GM21786 (cell line): ENCODE measurements around the gene WDR36.

Source experiments
- ATAC-seq: cut with Tn5 transposase; IDR thresholded peaks from one replicate; pipeline ENCODE4 v1.9.1; 2021; ENCODE audit not compliant: unreplicated experiment

WDR36 gene

GRCh38 chr5:111099058-111099778 is 7.1 kb downstream of the WDR36 start:
- ATAC-seq, result no peak

- no peak for ATAC-seq
Measured at GRCh38 chr5:111106320-111106948, 14.3 kb downstream of the WDR36 start.

GRCh38 chr5:111107371-111107770 is 15.2 kb downstream of the WDR36 start:
- ATAC-seq, result no peak

GRCh38 chr5:111111956-111112355 is 19.8 kb downstream of the WDR36 start:
- no peak for ATAC-seq

- no peak for ATAC-seq
Measured at GRCh38 chr5:111113678-111114077, 21.5 kb downstream of the WDR36 start.

GRCh38 chr5:111115229-111115628 is 23.1 kb downstream of the WDR36 start:
- no peak for ATAC-seq

GRCh38 chr5:111116550-111116949 is 24.4 kb downstream of the WDR36 start:
- ATAC-seq, result no peak

- no peak for ATAC-seq
Measured at GRCh38 chr5:111117136-111117535, 25.0 kb downstream of the WDR36 start.

- no peak for ATAC-seq
Measured at GRCh38 chr5:111119221-111119620, 27.1 kb downstream of the WDR36 start.

- ATAC-seq, result peak; percentile 61
Measured at GRCh38 chr5:111119856-111120255, 27.7 kb downstream of the WDR36 start.

- no peak for ATAC-seq
Measured at GRCh38 chr5:111120911-111121310, 28.8 kb downstream of the WDR36 start.

GRCh38 chr5:111121926-111122325 is 29.8 kb downstream of the WDR36 start:
- ATAC-seq, result no peak

- ATAC-seq, result peak; percentile 38
Measured at GRCh38 chr5:111122398-111122797, 30.2 kb downstream of the WDR36 start.

GRCh38 chr5:111124793-111125192 is 32.6 kb downstream of the WDR36 start:
- no peak for ATAC-seq

GRCh38 chr5:111126896-111127295 is 34.7 kb downstream of the WDR36 start:
- ATAC-seq, result no peak

- ATAC-seq, result no peak
Measured at GRCh38 chr5:111127453-111128195, 35.5 kb downstream of the WDR36 start.

- no peak for ATAC-seq
Measured at GRCh38 chr5:111129938-111130337, 37.8 kb downstream of the WDR36 start.

- no peak for ATAC-seq
Measured at GRCh38 chr5:111131356-111131755, 39.2 kb downstream of the WDR36 start.

GRCh38 chr5:111132076-111132475 is 39.9 kb downstream of the WDR36 start:
- no peak for ATAC-seq

- no peak for ATAC-seq
Measured at GRCh38 chr5:111132731-111133435, 40.7 kb downstream of the WDR36 start.

GRCh38 chr5:111133436-111133751 is 41.2 kb downstream of the WDR36 start:
- ATAC-seq, result no peak

GRCh38 chr5:111134087-111134486 is 41.9 kb downstream of the WDR36 start:
- no peak for ATAC-seq
